Measurements from ENCODE around the gene POTEG.
"Not testable (repeated sequence)": the region's sequence is repeated elsewhere in the genome, so short reads cannot be mapped to it uniquely, and the experiment has no call there.

POTEG gene

DNA sequence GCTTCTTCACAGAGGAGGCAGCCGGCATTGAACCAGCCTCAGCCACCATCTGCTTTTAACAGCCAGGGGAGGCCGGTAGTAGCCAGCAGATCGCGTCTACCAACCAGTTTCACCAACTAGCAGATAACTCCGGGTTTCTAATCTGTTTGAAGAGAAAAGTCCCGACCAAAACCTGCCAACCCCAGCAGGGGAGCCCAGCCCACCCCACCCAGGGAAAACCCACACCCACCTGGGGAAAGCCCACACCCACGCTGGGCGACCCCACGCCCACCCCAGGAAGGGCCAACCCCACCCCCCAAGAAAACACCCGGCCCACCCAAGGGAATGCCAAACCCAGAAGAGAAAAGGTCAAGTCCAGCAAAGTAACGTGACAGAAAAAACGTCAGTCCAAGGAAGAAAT lies at the start of gene POTEG:
Gene POTEG (minus strand): TSS at position 101 of the 400 bp plus-strand sequence. CDS start 52 bp downstream, at position 49.
- DNase-seq: not testable (repeated sequence)

DNA sequence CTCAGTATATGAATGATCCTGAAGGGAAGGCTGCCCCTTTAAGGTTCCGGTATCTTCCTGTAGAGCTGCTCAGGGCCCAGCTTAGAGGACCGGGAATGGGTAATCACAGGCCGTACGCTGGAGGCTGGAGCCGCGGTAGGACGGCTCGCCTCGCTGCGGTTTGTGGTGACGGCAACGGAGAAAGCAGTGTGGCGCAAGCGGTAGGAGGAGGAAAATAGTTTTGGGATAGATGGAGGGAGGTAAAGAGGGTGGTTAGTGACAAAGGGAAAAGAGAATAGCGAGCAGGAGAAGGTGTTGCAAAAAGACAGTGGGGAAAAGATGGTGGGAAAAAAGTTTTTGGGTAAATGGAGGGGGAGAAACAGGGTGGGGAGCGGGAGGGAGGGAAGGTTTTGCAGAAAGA lies 48.0 kb upstream of the POTEG start:
- not testable (repeated sequence) for DNase-seq

DNA sequence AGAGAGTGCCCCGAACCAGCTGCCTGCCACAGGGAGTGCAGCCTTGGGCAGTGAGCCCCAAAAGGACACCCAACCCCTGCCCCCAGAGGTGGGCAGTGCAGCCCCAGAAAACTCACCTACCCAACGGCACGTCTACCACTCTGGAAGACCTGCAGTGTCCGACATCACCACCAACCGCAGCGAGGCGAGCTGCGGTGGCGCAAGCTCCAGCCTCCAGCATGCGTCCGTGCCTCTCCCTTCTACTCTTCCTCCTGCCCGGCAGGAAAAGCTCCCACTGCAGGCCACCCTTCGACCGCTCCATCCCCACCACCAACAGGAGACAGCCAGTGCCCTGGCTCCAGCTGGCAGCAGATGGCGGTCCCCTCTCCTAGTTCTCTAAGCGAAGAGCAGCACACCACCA lies 47.3 kb upstream of the POTEG start:
- DNase-seq: not testable (repeated sequence)

DNA sequence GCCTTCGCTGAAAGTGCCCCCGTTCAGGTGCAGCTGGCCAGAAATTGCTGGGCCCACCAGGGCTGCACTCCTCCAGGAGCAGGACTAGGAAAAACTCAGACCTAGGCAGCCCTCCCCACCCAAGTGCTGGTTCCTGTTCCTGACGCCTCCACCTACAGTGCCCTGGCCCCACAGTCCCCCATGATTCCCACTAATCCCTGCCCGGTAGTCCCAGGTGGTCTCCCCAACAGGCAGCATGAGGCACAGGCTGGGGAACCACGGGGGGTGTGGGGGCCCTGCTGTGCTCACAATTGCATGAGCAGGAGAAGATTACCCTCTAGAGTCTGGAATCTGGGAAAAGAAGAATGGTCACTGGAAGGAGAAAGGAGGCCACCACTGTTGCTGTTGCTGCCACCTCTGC lies 46.4 kb upstream of the POTEG start:
- not testable (repeated sequence) for DNase-seq

DNA sequence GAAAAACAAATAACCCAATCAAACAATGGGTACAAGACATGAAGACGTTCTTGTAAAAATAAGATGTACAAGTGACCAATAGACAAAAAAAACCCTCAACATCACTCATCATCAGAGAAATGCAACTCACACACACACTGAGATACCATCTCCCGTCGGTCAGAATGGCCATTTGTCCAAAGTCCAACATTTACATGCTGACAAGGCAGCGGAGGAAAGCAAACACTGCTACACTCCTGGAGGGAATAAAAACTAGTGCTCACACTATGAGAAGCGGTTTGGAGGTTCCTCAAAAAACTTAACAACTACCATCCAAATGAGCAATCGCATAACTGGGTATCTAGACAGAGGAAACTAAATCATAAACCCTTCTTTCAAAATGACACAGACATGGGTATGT lies 11.6 kb upstream of the POTEG start:
- not testable (repeated sequence) for DNase-seq

DNA sequence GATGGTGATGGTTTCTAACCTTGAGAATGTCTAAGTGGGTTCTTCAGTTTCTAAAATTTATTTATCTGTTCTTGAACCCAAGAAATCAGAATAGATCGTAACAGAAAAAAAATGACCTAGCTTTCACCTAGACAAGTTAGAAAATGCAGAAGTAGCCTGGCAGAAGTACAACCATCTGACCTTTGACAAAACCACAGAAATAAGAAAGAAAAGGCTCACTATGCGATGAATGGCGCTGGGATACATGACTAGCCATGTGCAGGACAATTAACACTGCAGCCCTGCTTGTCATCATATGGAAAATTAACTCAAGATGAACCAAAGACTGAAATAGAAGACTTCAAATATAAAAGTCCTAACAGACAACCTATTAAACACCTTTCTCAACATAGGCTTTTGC lies 5.7 kb upstream of the POTEG start:
- not testable (repeated sequence) for DNase-seq

DNA sequence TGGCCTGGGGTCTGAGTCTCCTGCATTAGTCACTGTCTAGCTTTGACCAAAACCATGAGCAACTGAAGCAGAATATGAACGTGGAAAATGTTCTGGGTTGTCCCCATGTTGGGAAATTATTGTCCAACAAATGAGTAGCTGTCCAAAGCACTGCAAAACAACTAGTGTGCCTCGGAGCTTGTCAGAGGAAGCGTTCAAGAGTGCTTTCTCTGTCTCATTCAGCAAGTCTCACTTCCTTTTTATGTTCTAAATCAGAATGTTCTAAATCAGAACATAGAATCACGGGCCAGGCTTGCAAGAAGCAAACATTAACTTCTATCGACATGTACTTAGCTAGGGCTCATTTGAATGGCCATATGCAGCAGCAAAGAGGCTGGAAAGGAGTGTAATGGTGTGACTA lies 5.1 kb upstream of the POTEG start:
- not testable (repeated sequence) for DNase-seq

DNA sequence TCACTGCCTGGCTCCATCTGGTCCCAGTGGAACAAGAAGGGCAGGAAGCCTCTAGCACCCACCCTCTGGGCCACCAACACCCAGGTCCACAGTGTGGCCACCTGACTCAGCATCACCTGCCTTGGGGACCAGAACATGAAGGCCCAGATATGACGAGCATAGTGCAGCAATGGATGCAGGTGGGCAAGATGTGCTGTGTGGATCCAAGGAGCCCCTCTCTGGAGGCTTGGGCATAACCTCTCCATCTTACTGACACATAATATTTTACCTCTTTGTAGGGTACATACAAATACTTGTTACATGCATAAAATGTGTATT lies 2.9 kb upstream of the POTEG start:
- not testable (repeated sequence) for DNase-seq

DNA sequence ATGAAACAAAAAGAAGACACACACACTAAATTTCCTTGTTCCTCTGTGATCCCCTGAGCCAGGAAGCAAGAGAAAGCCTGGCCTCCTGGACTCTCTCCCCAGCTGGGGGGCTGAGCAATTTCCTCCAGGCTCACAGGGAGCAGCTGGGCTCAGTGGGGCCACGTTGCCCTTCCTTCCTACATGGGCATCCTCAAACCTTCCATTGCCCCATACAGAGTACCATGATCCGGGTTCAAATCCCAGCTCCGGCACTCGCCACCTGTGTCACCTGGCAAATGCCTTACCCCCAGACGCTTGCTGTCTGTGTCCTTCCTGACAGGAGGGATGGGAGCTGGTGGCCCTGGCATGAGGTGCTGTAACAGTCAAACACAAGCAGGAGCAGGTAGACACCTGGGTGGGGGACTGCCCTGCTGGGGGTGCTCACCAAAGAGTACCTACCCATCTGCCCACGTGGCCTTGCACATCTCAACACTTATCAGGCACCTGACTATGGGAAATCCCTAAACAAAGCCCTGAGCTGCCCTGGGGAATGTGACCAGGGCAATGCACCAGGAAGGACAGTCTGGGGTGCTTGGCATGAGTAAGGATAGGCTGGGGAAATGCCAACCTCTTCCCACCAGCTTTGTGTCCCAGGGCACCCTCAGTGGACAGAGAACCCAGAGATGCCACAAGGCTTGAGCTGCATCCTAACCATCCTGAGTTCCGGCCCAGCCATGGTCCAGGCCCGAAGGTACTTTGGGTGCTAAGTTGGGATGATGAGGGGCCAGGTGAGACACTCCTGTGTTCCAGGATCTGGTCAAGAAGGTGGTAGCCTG lies 2.4 kb upstream of the POTEG start:
- DNase-seq: not testable (repeated sequence)

DNA sequence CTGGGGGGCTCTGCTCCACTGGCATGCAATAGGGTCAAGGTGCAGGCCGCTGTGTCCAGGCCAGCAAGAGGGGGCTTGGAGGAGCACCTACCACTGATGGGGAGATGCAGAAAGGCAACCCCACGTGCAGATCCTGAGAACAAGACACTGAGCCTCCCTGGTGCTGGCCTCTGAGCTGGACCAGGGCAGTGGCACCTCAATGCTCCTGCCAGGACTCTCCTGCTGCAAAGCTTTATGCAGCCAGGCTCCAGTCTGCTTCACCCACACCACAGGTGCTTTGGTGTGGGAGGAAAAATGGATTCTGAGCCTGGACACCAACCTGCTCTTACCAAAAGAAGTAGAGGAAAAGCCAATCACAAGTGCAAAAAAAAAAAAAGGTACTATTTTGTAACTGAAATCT lies 1.7 kb upstream of the POTEG start:
- not testable (repeated sequence) for DNase-seq

DNA sequence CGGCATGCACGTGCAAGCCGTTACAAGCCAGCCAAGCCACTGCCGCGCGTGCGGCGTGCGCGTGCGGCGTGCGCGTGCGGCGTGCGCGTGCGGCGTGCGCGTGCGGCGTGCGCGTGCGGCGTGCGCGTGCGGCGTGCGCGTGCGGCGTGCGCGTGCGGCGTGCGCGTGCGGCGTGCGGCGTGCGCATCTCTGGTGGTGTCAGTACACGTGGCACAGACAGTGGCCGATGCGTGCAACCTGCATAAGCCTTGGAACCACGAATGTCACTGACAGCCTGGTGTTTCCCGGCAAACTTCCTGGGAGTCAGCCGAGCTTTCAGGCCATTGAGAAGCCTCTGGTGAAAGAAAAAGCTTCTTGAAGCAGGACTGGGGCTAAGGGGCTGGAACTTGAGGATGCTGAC lies 750 bp upstream of the POTEG start:
- DNase-seq: not testable (repeated sequence)

DNA sequence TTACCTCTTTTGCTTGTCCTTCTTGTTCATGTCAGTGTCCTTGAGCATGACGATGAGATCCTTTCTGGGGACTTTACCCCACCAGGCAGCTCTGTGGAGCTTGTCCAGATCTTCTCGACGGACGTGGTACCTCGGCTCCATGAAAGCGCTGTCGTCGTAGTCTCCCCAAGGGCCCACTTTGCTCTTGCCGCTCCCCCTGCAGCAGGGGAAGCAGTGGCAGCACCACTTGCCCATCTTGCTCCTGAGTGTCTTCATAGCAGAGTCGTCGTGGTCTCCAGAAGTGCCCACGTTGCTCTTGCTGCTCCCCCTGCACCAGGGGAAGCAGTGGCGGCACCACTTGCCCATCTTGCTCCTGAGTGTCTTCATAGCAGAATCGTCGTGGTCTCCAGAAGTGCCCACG lies 376 bp downstream of the POTEG start:
- not testable (repeated sequence) for DNase-seq

DNA sequence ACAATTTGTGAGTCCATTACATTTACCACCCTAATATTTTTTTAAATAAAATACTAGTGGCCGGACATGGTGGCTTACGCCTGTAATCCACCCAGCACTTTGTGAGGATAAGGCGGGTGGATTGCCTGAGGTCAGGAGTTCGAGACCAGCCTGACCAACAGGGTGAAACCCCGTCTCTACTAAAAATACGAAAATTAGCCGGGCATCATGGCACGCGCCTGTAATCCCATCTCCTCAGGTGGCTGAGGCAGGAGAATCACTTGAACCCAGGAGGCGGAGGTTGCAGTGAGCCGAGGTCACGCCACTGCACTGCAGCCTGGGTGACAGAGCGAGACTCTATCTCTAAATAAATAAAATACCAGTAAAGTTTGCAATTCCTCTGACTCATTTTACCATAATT lies 25.6 kb downstream of the POTEG start:
- not testable (repeated sequence) for DNase-seq

DNA sequence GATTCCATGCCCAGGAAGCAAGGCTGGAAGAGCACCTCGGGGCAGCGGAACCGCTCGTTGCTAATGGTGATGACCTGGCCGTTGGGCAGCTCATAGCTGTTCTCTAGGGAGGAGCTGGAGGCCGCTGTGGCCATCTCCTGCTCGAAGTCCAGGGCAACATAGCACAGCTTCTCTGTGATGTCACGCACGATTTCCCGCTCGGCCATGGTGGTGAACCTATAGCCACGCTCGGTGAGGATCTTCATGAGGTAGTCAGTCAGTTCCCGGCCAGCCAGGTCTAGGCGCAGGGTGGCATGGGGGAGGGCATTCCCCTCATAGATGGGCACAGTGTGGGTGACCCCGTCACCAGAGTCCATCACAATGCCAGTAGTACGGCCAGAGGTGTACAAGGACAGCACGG lies 32.0 kb downstream of the POTEG start:
- DNase-seq: not testable (repeated sequence)

DNA sequence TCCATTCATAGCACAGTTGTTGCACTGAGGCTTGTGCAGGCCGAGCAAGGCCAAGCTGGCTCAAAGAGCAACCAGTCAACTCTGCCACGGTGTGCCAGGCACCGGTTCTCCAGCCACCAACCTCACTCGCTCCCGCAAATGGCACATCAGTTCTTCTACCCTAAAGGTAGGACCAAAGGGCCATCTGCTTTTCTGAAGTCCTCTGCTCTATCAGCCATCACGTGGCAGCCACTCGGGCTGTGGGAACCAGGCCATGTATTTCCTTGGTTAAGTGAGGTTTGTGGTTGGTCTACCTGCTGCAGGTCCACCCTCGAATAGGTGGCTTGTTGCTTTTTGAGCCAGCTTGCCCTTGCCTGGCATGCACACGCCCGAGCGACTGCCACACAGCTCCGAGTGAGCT lies 39.4 kb downstream of the POTEG start:
- not testable (repeated sequence) for DNase-seq

DNA sequence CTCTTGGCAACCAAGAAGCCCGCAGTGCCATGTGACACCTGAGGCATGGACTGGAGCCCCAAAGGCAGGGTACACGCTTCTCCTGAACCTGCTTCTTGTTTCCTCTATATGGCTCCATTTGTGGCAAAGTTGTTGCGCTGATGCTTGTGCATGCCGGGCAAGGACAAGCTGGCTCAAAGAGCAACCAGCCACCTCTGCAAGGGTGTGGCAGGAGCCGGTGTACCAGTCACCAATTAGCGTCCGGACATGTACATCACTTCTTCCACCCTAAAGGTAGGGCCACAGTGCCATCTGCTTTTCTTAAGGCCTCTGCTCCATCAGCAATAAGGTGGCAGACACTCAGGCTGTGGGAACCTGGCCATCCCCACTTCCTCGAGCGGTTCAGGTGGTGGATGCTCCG lies 43.9 kb downstream of the POTEG start:
- not testable (repeated sequence) for DNase-seq

DNA sequence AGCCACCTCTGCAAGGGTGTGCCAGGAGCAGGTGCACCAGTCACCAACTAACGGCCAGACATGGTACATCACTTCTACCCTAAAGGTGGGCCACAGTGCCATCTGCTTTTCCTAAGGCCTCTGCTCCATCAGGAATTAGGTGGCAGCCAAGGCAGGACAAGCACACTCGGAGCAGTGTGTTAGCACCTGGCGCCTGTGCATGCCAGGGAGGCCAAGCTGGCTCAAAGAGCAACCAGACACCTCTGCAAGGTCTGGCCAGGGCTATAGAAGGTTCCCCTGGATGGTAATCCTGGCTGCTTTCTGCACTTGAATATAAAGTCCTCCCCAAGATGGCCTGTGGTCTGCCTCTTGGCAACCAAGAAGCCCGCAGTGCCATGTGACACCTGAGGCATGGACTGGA lies 45.4 kb downstream of the POTEG start:
- not testable (repeated sequence) for DNase-seq

DNA sequence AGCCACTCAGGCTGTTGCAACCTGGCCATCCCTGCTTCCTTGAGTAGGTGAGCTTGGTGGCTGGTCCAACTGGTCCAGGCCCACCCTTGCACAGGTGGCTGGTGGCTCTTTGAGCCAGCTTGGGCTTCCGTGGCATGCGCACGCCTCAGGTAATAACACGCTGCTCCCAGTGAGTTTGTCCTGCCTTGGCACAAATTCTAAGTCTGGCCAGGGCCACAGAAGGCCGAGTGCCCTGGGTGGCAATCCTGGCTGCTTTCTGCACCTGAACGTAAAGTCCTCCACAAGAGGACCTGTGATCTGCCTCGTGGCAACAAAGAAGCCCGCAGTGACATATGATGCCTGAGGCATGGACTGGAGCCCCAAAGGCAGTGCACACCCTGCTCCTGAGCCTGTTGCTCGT lies 47.1 kb downstream of the POTEG start:
- not testable (repeated sequence) for DNase-seq

DNA sequence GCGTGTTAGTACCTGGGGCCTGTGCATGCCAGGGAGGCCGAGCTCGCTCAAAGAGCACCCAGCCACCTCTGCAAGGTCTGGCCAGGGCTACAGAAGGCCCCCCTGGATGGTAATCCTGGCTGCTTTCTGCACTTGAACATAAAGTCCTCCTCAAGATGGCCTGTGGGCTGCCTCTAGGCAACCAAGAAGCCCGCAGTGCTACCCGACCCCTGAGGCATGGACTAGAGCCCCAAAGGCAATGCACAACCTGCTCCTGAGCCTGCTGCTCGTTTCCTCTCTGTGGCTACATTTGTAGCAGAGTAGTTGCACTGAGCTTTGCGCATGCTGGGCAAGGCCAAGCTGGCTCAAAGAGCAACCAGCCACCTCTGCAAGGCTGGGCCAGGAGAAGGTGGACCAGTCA lies 47.8 kb downstream of the POTEG start:
- DNase-seq: not testable (repeated sequence)

DNA sequence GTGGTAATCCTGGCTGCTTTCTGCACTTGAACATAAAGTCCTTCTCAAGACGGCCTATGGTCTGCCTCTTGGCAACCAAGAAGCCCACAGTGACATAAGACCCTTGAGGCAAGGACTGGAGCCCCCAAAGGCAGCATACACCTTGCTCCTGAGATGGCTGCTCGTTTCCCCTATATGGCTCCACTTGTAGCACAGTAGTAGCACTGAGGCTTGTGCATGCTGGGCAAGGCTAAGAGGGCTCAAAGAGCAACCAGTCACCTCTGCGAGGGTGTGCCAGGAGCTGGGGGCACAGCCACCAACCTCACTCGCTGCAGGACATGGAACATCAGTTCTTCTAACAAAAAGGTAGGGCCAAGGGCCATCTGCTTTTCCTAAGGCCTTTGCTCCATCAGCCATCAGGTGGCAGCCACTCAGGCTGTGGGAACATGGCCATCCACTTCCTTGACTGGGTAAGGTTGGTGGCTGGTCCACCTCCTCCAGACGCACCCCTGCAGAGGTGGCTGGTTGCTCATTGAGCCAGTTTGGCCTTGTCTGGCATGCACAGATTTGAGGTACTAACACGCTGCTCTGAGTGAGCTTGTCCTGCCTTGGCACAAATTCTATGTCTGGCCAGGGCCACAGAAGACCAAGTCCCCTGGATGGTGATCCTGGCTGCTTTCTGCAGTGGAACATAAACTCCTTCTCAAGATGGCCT lies 49.9 kb downstream of the POTEG start:
- not testable (repeated sequence) for DNase-seq

DNA sequence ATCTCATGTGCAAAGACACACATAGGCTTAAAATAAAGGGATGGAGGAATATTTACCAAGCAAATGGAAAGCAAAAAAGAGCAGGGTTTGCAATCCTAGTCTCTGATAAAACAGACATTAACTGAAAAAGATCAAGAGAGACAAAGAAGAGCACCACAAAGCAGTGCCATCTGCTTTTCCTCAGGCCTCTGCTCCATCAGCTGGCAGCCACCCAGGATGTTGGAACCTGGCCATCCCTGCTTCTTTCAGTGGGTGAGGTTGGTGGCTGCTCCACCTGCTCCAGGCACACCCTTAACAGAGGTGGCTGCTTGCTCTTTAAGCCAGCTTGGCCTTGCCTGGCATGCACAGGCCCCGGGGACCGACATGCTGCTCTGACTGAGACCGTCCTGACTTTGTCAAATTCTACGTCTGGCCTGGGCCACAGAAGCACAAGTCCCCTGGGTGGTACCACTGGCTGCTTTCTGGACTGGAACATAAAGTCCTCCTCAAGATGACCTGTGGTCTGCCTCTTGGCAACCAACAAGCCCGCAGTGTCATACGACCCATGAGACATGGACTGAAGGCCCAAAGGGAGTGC lies 51.0 kb downstream of the POTEG start:
- DNase-seq: not testable (repeated sequence)

DNA sequence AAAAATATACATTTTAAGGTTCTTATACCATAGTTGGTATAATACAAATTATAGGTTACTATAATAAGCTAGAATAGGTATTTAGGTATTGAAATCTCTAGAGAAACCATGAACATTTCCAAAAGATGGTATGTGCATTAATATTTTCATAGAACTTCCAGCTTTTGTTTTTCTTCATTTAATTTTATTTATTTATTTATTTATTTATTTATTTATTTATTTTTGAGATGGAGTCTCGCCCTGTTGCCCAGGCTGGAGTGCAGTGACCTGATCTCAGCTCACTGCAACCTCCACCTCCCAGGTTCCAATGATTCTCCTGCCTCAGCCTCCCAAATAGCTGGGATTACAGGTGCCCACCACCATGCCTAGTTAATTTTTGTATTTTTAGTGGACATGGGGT lies 54.0 kb downstream of the POTEG start:
- DNase-seq: not testable (repeated sequence)

DNA sequence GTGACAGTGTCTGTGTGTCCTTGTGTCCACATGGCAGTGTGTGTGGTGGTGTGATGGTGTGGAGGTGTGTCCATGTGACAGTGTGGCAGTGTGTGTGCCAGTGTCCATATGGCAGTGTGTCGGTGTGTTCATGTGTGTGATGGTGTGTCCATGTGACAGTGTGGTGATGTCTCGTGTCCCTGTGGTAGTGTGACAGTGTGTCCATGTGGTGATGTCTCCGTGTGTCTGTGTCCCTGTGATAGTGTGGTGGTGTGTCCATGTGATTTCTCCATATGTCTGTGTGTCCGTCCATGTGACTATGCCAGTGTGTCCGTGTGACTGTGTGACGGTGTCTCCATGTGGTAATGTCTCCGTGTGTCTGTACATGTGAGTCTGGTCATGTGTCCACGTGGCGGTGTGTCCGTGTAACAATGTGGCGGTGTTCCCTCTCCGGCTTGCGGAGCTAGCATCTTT lies 59.7 kb downstream of the POTEG start:
- DNase-seq: not testable (repeated sequence)

Data from activated CD4-positive, alpha-beta T cell treated with anti-CD3 and anti-CD28 coated beads for 48 hours (primary cell).